Measurements from ENCODE around the gene KANSL1.

- TF ChIP-seq, protein P1, sequence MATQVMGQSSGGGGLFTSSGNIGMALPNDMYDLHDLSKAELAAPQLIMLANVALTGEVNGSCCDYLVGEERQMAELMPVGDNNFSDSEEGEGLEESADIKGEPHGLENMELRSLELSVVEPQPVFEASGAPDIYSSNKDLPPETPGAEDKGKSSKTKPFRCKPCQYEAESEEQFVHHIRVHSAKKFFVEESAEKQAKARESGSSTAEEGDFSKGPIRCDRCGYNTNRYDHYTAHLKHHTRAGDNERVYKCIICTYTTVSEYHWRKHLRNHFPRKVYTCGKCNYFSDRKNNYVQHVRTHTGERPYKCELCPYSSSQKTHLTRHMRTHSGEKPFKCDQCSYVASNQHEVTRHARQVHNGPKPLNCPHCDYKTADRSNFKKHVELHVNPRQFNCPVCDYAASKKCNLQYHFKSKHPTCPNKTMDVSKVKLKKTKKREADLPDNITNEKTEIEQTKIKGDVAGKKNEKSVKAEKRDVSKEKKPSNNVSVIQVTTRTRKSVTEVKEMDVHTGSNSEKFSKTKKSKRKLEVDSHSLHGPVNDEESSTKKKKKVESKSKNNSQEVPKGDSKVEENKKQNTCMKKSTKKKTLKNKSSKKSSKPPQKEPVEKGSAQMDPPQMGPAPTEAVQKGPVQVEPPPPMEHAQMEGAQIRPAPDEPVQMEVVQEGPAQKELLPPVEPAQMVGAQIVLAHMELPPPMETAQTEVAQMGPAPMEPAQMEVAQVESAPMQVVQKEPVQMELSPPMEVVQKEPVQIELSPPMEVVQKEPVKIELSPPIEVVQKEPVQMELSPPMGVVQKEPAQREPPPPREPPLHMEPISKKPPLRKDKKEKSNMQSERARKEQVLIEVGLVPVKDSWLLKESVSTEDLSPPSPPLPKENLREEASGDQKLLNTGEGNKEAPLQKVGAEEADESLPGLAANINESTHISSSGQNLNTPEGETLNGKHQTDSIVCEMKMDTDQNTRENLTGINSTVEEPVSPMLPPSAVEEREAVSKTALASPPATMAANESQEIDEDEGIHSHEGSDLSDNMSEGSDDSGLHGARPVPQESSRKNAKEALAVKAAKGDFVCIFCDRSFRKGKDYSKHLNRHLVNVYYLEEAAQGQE (IDR thresholded peaks at IDR 0.05; ENCODE audit: low read depth), result no peak
- TF ChIP-seq RAD21 (IDR thresholded peaks at IDR 0.05; ENCODE audit: low read depth), result no peak
- TF ChIP-seq USF1 (IDR thresholded peaks at IDR 0.05), result no peak
- TF ChIP-seq EP300 (IDR thresholded peaks at IDR 0.05; ENCODE audit: borderline replicate concordance), result no peak
- TF ChIP-seq FOXM1 (IDR thresholded peaks at IDR 0.05; ENCODE audit: borderline replicate concordance, low read depth), result no peak
- no peak for TF ChIP-seq MAX (IDR thresholded peaks at IDR 0.05)
- no peak for TF ChIP-seq NFIC (IDR thresholded peaks at IDR 0.05)
- TF ChIP-seq CREB1 (IDR thresholded peaks at IDR 0.05; ENCODE audit: low read depth), result no peak
- TF ChIP-seq TCF12 (IDR thresholded peaks at IDR 0.05; ENCODE audit: low read depth), result no peak
- no peak for TF ChIP-seq TAF1 (IDR thresholded peaks at IDR 0.05; ENCODE audit: low read depth)
- no peak for TF ChIP-seq ZBTB7A (IDR thresholded peaks at IDR 0.05; ENCODE audit: low read depth)
- TF ChIP-seq EGR1 (IDR thresholded peaks at IDR 0.05), result no peak
- no peak for TF ChIP-seq TEAD4 (IDR thresholded peaks at IDR 0.05)
- no peak for TF ChIP-seq YY1 (IDR thresholded peaks at IDR 0.05; ENCODE audit: low read depth)
Observed at GRCh38 chr17:46057366-46057765, 135.9 kb downstream of the KANSL1 start.
